NCI-H2196 (cell line): Measurements from ENCODE around the gene RELA.

Source experiments
- DNase-seq: peaks from one replicate; lab custom pipeline; 2025; ENCODE audit not compliant: unreplicated experiment; lab: John Stamatoyannopoulos, UW

RELA gene

GRCh38 chr11:65634440-65634839 lies 28.3 kb downstream of the RELA start:
- no peak for DNase-seq

- DNase-seq, result no peak
Measured at GRCh38 chr11:65634109-65634436, 28.6 kb downstream of the RELA start.

GRCh38 chr11:65633390-65634108 lies 29.2 kb downstream of the RELA start:
- DNase-seq, result no peak

GRCh38 chr11:65630215-65630614 lies 32.5 kb downstream of the RELA start:
- DNase-seq, result no peak

GRCh38 chr11:65629579-65629978 lies 33.1 kb downstream of the RELA start:
- DNase-seq, result no peak

GRCh38 chr11:65627202-65627601 lies 35.5 kb downstream of the RELA start:
- DNase-seq, result no peak

- peak; percentile 21 for DNase-seq
Measured at GRCh38 chr11:65625628-65626342, 36.9 kb downstream of the RELA start.

- DNase-seq, result no peak
Measured at GRCh38 chr11:65624931-65625627, 37.6 kb downstream of the RELA start.

- DNase-seq, result no peak
Measured at GRCh38 chr11:65623852-65624616, 38.7 kb downstream of the RELA start.

GRCh38 chr11:65623177-65623576 lies 39.5 kb downstream of the RELA start:
- DNase-seq, result no peak

GRCh38 chr11:65622011-65622410 lies 40.7 kb downstream of the RELA start:
- DNase-seq, result no peak

GRCh38 chr11:65621460-65621859 lies 41.3 kb downstream of the RELA start:
- DNase-seq, result no peak

- DNase-seq, result no peak
Measured at GRCh38 chr11:65620666-65621065, 42.0 kb downstream of the RELA start.

- DNase-seq, result no peak
Measured at GRCh38 chr11:65619281-65619928, 43.3 kb downstream of the RELA start.

GRCh38 chr11:65618763-65619162 lies 44.0 kb downstream of the RELA start:
- no peak for DNase-seq

GRCh38 chr11:65617990-65618751 lies 44.5 kb downstream of the RELA start:
- no peak for DNase-seq

- no peak for DNase-seq
Measured at GRCh38 chr11:65617136-65617850, 45.4 kb downstream of the RELA start.

GRCh38 chr11:65616575-65617001 lies 46.1 kb downstream of the RELA start:
- no peak for DNase-seq

GRCh38 chr11:65615950-65616574 lies 46.7 kb downstream of the RELA start:
- peak; percentile 31 for DNase-seq
